ENCODE data around the gene NT5C1B. TPM values are rescaled to one million over a fixed set of nuclear protein-coding genes. Genes with fewer than 3 reads are reported as not detected.

NT5C1B gene
- total and polyA plus RNA-seq, 2 experiments from 2014 or later: not detected

DNA sequence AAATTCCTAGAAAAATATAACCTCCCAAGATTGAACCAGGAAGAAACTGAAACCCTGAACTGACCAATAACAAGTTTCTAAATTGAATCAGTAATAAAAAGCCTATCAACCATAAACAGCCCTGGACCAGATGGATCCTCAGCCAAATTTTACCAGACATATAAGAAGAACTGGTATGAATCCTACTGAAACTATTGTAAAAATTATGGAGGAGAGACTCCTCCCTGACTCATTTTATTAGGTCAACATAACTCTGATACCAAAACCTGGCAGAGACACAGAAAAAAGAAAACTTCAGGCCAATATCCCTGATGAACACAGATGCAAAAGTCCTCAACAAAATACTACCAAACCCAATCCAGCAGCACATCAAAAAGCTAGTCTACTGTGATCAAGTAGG lies 11.3 kb downstream of the NT5C1B start:
- ATAC-seq (no peak), DNase-seq (ENCODE audit: low spot score) (no peak)
- H3K27ac Mint-ChIP-seq: no peak overlapping the region
- TF ChIP-seq, protein P1, sequence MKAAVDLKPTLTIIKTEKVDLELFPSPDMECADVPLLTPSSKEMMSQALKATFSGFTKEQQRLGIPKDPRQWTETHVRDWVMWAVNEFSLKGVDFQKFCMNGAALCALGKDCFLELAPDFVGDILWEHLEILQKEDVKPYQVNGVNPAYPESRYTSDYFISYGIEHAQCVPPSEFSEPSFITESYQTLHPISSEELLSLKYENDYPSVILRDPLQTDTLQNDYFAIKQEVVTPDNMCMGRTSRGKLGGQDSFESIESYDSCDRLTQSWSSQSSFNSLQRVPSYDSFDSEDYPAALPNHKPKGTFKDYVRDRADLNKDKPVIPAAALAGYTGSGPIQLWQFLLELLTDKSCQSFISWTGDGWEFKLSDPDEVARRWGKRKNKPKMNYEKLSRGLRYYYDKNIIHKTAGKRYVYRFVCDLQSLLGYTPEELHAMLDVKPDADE (IDR thresholded peaks at IDR 0.05): no peak
- TF ChIP-seq EZH2phosphoT487 (IDR thresholded peaks at IDR 0.05; ENCODE audit: unreplicated experiment): no peak
- TF ChIP-seq, protein P2, sequence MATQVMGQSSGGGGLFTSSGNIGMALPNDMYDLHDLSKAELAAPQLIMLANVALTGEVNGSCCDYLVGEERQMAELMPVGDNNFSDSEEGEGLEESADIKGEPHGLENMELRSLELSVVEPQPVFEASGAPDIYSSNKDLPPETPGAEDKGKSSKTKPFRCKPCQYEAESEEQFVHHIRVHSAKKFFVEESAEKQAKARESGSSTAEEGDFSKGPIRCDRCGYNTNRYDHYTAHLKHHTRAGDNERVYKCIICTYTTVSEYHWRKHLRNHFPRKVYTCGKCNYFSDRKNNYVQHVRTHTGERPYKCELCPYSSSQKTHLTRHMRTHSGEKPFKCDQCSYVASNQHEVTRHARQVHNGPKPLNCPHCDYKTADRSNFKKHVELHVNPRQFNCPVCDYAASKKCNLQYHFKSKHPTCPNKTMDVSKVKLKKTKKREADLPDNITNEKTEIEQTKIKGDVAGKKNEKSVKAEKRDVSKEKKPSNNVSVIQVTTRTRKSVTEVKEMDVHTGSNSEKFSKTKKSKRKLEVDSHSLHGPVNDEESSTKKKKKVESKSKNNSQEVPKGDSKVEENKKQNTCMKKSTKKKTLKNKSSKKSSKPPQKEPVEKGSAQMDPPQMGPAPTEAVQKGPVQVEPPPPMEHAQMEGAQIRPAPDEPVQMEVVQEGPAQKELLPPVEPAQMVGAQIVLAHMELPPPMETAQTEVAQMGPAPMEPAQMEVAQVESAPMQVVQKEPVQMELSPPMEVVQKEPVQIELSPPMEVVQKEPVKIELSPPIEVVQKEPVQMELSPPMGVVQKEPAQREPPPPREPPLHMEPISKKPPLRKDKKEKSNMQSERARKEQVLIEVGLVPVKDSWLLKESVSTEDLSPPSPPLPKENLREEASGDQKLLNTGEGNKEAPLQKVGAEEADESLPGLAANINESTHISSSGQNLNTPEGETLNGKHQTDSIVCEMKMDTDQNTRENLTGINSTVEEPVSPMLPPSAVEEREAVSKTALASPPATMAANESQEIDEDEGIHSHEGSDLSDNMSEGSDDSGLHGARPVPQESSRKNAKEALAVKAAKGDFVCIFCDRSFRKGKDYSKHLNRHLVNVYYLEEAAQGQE (IDR thresholded peaks at IDR 0.05; ENCODE audit: unreplicated experiment): no peak
- TF ChIP-seq, protein P3, sequence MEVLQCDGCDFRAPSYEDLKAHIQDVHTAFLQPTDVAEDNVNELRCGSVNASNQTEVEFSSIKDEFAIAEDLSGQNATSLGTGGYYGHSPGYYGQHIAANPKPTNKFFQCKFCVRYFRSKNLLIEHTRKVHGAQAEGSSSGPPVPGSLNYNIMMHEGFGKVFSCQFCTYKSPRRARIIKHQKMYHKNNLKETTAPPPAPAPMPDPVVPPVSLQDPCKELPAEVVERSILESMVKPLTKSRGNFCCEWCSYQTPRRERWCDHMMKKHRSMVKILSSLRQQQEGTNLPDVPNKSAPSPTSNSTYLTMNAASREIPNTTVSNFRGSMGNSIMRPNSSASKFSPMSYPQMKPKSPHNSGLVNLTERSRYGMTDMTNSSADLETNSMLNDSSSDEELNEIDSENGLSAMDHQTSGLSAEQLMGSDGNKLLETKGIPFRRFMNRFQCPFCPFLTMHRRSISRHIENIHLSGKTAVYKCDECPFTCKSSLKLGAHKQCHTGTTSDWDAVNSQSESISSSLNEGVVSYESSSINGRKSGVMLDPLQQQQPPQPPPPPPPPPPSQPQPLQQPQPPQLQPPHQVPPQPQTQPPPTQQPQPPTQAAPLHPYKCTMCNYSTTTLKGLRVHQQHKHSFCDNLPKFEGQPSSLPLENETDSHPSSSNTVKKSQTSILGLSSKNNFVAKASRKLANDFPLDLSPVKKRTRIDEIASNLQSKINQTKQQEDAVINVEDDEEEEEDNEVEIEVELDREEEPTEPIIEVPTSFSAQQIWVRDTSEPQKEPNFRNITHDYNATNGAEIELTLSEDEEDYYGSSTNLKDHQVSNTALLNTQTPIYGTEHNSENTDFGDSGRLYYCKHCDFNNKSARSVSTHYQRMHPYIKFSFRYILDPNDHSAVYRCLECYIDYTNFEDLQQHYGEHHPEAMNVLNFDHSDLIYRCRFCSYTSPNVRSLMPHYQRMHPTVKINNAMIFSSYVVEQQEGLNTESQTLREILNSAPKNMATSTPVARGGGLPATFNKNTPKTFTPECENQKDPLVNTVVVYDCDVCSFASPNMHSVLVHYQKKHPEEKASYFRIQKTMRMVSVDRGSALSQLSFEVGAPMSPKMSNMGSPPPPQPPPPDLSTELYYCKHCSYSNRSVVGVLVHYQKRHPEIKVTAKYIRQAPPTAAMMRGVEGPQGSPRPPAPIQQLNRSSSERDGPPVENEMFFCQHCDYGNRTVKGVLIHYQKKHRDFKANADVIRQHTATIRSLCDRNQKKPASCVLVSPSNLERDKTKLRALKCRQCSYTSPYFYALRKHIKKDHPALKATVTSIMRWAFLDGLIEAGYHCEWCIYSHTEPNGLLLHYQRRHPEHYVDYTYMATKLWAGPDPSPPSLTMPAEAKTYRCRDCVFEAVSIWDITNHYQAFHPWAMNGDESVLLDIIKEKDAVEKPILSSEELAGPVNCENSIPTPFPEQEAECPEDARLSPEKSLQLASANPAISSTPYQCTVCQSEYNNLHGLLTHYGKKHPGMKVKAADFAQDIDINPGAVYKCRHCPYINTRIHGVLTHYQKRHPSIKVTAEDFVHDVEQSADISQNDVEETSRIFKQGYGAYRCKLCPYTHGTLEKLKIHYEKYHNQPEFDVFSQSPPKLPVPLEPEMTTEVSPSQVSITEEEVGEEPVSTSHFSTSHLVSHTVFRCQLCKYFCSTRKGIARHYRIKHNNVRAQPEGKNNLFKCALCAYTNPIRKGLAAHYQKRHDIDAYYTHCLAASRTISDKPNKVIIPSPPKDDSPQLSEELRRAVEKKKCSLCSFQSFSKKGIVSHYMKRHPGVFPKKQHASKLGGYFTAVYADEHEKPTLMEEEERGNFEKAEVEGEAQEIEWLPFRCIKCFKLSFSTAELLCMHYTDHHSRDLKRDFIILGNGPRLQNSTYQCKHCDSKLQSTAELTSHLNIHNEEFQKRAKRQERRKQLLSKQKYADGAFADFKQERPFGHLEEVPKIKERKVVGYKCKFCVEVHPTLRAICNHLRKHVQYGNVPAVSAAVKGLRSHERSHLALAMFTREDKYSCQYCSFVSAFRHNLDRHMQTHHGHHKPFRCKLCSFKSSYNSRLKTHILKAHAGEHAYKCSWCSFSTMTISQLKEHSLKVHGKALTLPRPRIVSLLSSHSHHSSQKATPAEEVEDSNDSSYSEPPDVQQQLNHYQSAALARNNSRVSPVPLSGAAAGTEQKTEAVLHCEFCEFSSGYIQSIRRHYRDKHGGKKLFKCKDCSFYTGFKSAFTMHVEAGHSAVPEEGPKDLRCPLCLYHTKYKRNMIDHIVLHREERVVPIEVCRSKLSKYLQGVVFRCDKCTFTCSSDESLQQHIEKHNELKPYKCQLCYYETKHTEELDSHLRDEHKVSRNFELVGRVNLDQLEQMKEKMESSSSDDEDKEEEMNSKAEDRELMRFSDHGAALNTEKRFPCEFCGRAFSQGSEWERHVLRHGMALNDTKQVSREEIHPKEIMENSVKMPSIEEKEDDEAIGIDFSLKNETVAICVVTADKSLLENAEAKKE (CRISPR knock-in tag; IDR thresholded peaks at IDR 0.05): no peak
- no peak for TF ChIP-seq JUNB (IDR thresholded peaks at IDR 0.05; ENCODE audit: unreplicated experiment)
- no peak for TF ChIP-seq NANOG (IDR thresholded peaks at IDR 0.05; ENCODE audit: borderline replicate concordance)
- TF ChIP-seq STAT1 (IDR thresholded peaks at IDR 0.05; ENCODE audit: unreplicated experiment): no peak
- TF ChIP-seq, protein P4, sequence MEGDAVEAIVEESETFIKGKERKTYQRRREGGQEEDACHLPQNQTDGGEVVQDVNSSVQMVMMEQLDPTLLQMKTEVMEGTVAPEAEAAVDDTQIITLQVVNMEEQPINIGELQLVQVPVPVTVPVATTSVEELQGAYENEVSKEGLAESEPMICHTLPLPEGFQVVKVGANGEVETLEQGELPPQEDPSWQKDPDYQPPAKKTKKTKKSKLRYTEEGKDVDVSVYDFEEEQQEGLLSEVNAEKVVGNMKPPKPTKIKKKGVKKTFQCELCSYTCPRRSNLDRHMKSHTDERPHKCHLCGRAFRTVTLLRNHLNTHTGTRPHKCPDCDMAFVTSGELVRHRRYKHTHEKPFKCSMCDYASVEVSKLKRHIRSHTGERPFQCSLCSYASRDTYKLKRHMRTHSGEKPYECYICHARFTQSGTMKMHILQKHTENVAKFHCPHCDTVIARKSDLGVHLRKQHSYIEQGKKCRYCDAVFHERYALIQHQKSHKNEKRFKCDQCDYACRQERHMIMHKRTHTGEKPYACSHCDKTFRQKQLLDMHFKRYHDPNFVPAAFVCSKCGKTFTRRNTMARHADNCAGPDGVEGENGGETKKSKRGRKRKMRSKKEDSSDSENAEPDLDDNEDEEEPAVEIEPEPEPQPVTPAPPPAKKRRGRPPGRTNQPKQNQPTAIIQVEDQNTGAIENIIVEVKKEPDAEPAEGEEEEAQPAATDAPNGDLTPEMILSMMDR (conservative IDR thresholded peaks at IDR 0.05; ENCODE audit: low read depth in 2 of 2): no peak
- TF ChIP-seq EZH2 (IDR thresholded peaks at IDR 0.05; ENCODE audit: low read depth, unreplicated experiment): no peak
- TF ChIP-seq CREB1 (CRISPR knock-in tag; IDR thresholded peaks at IDR 0.05; ENCODE audit: low read depth): no peak
- no peak for TF ChIP-seq POLR2AphosphoS5 (IDR thresholded peaks at IDR 0.05; ENCODE audit: low read depth)
- TF ChIP-seq ZNF114 (CRISPR knock-in tag; IDR thresholded peaks at IDR 0.05): no peak
- no peak for TF ChIP-seq ZNF331 (CRISPR knock-in tag; IDR thresholded peaks at IDR 0.05; ENCODE audit: low read depth)
- H3K36me3 ChIP-seq (ENCODE audit: insufficient read depth): no peaks in the 10 kb centered on the region
- no peaks in the 10 kb centered on the region for H3K79me2 ChIP-seq (replicated peaks; ENCODE audit: insufficient read depth)
- H3K4me2 ChIP-seq: no peak overlapping the region
- H3F3A ChIP-seq (replicated peaks; ENCODE audit: low read depth): no peaks in the 10 kb centered on the region
- peaks cover 6% of the 10 kb centered on the region; the same call in 1 of the 2 replicates for H3K4me1 ChIP-seq (ENCODE audit: insufficient read depth)
- no peak overlapping the region for H3K4me3 Mint-ChIP-seq
- no peaks in the 10 kb centered on the region for H3K36me3 Mint-ChIP-seq (ENCODE audit: low read depth)
- no peak overlapping the region for H3K27ac ChIP-seq (ENCODE audit: low read depth)
- peaks cover 11% of the 10 kb centered on the region for H3K9me3 Mint-ChIP-seq
- H2AFZ ChIP-seq: no peak overlapping the region
- no peak overlapping the region for H3K4me3 ChIP-seq
- H4K20me1 ChIP-seq (replicated peaks; ENCODE audit: insufficient read depth): no peaks in the 10 kb centered on the region
- H3K27me3 Mint-ChIP-seq (ENCODE audit: insufficient read depth, low read depth, poor library complexity): no peaks in the 10 kb centered on the region
- no peaks in the 10 kb centered on the region for H3K9me2 ChIP-seq (ENCODE audit: insufficient read depth)
- peaks cover 4% of the 10 kb centered on the region; the same call in 2 of the 3 replicates for H3K4me1 Mint-ChIP-seq
- no peaks in the 10 kb centered on the region for H3K27me3 ChIP-seq (ENCODE audit: insufficient read depth)
